MM.1S (cell line): ENCODE data around the gene CTDSP2.

Experiments used
- DNase-seq: peaks from one replicate; pipeline ENCODE4 v3.0.0-alpha.2; 2015
- H2AFZ ChIP-seq: fragments of 300-600 bp; sonication (generic); 2 replicates; pipeline ENCODE4 v1.6.0; 2016; ENCODE audit warnings: antibody characterized with exemption, low read length
- H3F3A ChIP-seq: fragments of 300-600 bp; sonication (generic); 2 replicates; pipeline ENCODE4 v1.6.1; 2016; ENCODE audit warnings: mild to moderate bottlenecking, antibody characterized with exemption, low read length, moderate library complexity, mixed read lengths; ENCODE audit not compliant: insufficient read depth
- H3K27ac ChIP-seq: fragments of 300-600 bp; sonication (generic); 2 replicates; pipeline ENCODE4 v1.5.1; 2016; ENCODE audit warnings: mild to moderate bottlenecking, low read length
- H3K27me3 ChIP-seq: fragments of 300-600 bp; sonication (generic); replicated peaks from 2 replicates; pipeline ENCODE4 v1.6.0; 2016; ENCODE audit warnings: low read length; ENCODE audit not compliant: insufficient read depth
- H3K36me3 ChIP-seq: fragments of 300-600 bp; sonication (generic); replicated peaks from 2 replicates; pipeline ENCODE4 v1.6.1; 2016; ENCODE audit warnings: mild to moderate bottlenecking, low read length, mixed read lengths; ENCODE audit not compliant: insufficient read depth
- H3K4me1 ChIP-seq: fragments of 300-600 bp; sonication (generic); 2 replicates; pipeline ENCODE4 v1.6.1; 2016; ENCODE audit warnings: low read length, mixed read lengths
- H3K4me2 ChIP-seq: fragments of 300-600 bp; sonication (generic); 2 replicates; pipeline ENCODE4 v1.6.0; 2016; ENCODE audit warnings: low read depth, low read length
- H3K4me3 ChIP-seq: fragments of 300-600 bp; sonication (generic); 2 replicates; pipeline ENCODE4 v1.5.1; 2016; ENCODE audit warnings: low read length, mixed read lengths
- H3K79me2 ChIP-seq: fragments of 300-600 bp; sonication (generic); 2 replicates; pipeline ENCODE4 v1.6.1; 2016; ENCODE audit warnings: mixed run types, low read length, mixed read lengths
- H3K9ac ChIP-seq: fragments of 300-600 bp; sonication (generic); 2 replicates; pipeline ENCODE4 v1.6.1; 2016; ENCODE audit warnings: low read length, mixed read lengths
- H3K9me2 ChIP-seq: fragments of 300-600 bp; sonication (generic); replicated peaks from 2 replicates; pipeline ENCODE4 v1.6.1; 2016; ENCODE audit warnings: mild to moderate bottlenecking, low read length, mixed read lengths; ENCODE audit not compliant: insufficient read depth
- H3K9me3 ChIP-seq: fragments of 300-600 bp; sonication (generic); replicated peaks from 2 replicates; pipeline ENCODE4 v1.6.1; 2016; ENCODE audit warnings: mild to moderate bottlenecking, low read length, mixed read lengths; ENCODE audit not compliant: insufficient read depth
- H4K20me1 ChIP-seq: fragments of 300-600 bp; sonication (generic); 2 replicates; pipeline ENCODE4 v1.6.1; 2016; ENCODE audit warnings: mild to moderate bottlenecking, low read length, moderate library complexity, mixed read lengths; ENCODE audit not compliant: insufficient read depth
- CTCF ChIP-seq: fragments of 300-600 bp; sonication (generic); IDR thresholded peaks from 2 replicates; pipeline ENCODE4 v1.5.1; 2016; ENCODE audit warnings: antibody characterized with exemption, low read length, mixed read lengths
- EZH2 ChIP-seq: fragments of 300-600 bp; sonication (generic); optimal IDR thresholded peaks from 2 replicates; pipeline ENCODE3; 2017; ENCODE audit warnings: low read depth, mild to moderate bottlenecking, antibody characterized with exemption, low read length, mixed read lengths
- EZH2phosphoT487 ChIP-seq: fragments of 300-600 bp; sonication (generic); IDR thresholded peaks from 2 replicates; pipeline ENCODE4 v1.6.1; 2018; ENCODE audit warnings: antibody characterized with exemption, low read length

The CTDSP2 gene

GRCh38 chr12:57817261-57817989 lies 29.1 kb downstream of the CTDSP2 start:
- TF ChIP-seq CTCF: no peak
- TF ChIP-seq EZH2: no peak
- TF ChIP-seq EZH2phosphoT487: no peak
- Histone ChIP-seq H3F3A (peaks cover 4% of the 10 kb centered on the region; the same call in 1 of the 2 replicates), H3K27ac (no peak overlapping the region), H3K9me3 (no peaks in the 10 kb centered on the region), H3K27me3 (no peaks in the 10 kb centered on the region), H3K9me2 (no peaks in the 10 kb centered on the region), H4K20me1 (no peaks in the 10 kb centered on the region), H3K4me3 (no peak overlapping the region), H3K4me1 (no peaks in the 10 kb centered on the region), H2AFZ (no peak overlapping the region), H3K79me2 (no peaks in the 10 kb centered on the region), H3K4me2 (no peak overlapping the region), H3K36me3 (no peaks in the 10 kb centered on the region), H3K9ac (no peak overlapping the region)
- DNase-seq: no peak

- Histone ChIP-seq H3K27ac (no peak overlapping the region), H3K9me2 (no peaks in the 10 kb centered on the region), H4K20me1 (no peaks in the 10 kb centered on the region), H3K79me2 (no peaks in the 10 kb centered on the region), H2AFZ (no peak overlapping the region), H3K4me1 (no peaks in the 10 kb centered on the region), H3K27me3 (no peaks in the 10 kb centered on the region), H3K4me3 (no peak overlapping the region), H3K9me3 (no peaks in the 10 kb centered on the region), H3K4me2 (no peak overlapping the region), H3F3A (peaks cover 4% of the 10 kb centered on the region; the same call in 1 of the 2 replicates), H3K36me3 (no peaks in the 10 kb centered on the region), H3K9ac (no peak overlapping the region)
- TF ChIP-seq EZH2 (no peak), EZH2phosphoT487 (no peak), CTCF (no peak)
- no peak for DNase-seq
Observed at GRCh38 chr12:57816855-57817151, 29.7 kb downstream of the CTDSP2 start.

- H3K9me3 ChIP-seq: no peaks in the 10 kb centered on the region
- DNase-seq: no peak
- no peaks in the 10 kb centered on the region for H3K36me3 ChIP-seq
- H2AFZ ChIP-seq: no peak overlapping the region
- no peaks in the 10 kb centered on the region for H3K79me2 ChIP-seq
- no peaks in the 10 kb centered on the region for H4K20me1 ChIP-seq
- H3K27ac ChIP-seq: no peak overlapping the region
- no peaks in the 10 kb centered on the region for H3K27me3 ChIP-seq
- no peak overlapping the region for H3K4me2 ChIP-seq
- H3K4me1 ChIP-seq: no peaks in the 10 kb centered on the region
- no peak overlapping the region for H3K9ac ChIP-seq
- TF ChIP-seq EZH2phosphoT487: no peak
- TF ChIP-seq CTCF: no peak
- TF ChIP-seq EZH2: no peak
- no peaks in the 10 kb centered on the region for H3K9me2 ChIP-seq
- peaks cover 4% of the 10 kb centered on the region; the same call in 1 of the 2 replicates for H3F3A ChIP-seq
- no peak overlapping the region for H3K4me3 ChIP-seq
Observed at GRCh38 chr12:57816001-57816854, 30.3 kb downstream of the CTDSP2 start.
